Chondrocyte (in vitro differentiated cells): ENCODE data around the gene ALDH4A1. TPM values are rescaled to one million over a fixed set of nuclear protein-coding genes. Genes with fewer than 3 reads are reported as not detected.

ENCODE experiments used
- DNase-seq: peaks from one replicate; pipeline ENCODE4 v3.0.0; 2021; ENCODE audit warnings: mixed read lengths, low spot score
- H3K27ac Mint-ChIP-seq: one replicate; pipeline ENCODE4 v1.8.0; 2021; ENCODE audit warnings: mild to moderate bottlenecking, moderate library complexity, mixed read lengths; ENCODE audit not compliant: unreplicated experiment
- H3K27me3 Mint-ChIP-seq: 2 replicates; pipeline ENCODE4 v1.8.0; 2021; ENCODE audit warnings: low read depth, mixed read lengths
- H3K36me3 Mint-ChIP-seq: 2 replicates; pipeline ENCODE4 v1.8.0; 2021; ENCODE audit warnings: low read depth, mixed read lengths
- H3K4me1 Mint-ChIP-seq: 2 replicates; pipeline ENCODE4 v1.8.0; 2021; ENCODE audit warnings: low read depth, mild to moderate bottlenecking, mixed read lengths
- H3K4me3 Mint-ChIP-seq: one replicate; pipeline ENCODE4 v1.8.0; 2021; ENCODE audit warnings: mild to moderate bottlenecking, moderate library complexity, mixed read lengths; ENCODE audit not compliant: unreplicated experiment
- H3K9me3 Mint-ChIP-seq: 2 replicates; pipeline ENCODE4 v1.8.0; 2021; ENCODE audit warnings: low read depth, mixed read lengths
- CTCF ChIP-seq: fragments of 200-600 bp; sonication (generic); IDR thresholded peaks from 2 replicates; pipeline ENCODE4 v1.5.0; 2021; ENCODE audit warnings: antibody characterized with exemption, mild to moderate bottlenecking, moderate library complexity
- microRNA-seq: library from miRNA; unstranded; fragments of <30 nt; microRNA quantifications from one replicate; pipeline ENCODE4 v1.2.0, GENCODE V29; 2020; ENCODE audit warnings: borderline number of aligned reads
- total RNA-seq: library from RNA; stranded (reverse); gene quantifications from 3 replicates; pipeline ENCODE4 v1.2.1, GENCODE V29; 2021

Gene ALDH4A1
- total RNA-seq, 1 donor from 2014 or later: 14.2 TPM

DNA sequence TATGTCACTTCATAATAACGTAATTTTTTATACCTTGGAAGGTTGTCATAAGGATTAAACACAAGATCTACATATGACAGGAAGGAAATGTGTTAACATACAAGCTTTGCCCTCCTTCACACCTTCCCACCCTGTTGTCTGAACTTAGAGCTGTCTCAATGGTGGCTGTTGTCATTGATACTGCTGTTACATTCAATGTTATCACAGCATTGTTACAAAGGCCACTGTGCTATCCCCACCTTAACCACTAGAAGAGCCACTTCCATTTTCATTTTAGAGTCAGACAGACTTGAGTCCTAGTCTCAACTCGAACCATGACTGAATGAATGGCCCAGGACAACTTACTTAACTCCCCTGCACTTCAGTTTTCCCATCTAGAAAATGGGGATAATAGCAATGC is 74.1 kb downstream of the ALDH4A1 start:
- H3K27me3 Mint-ChIP-seq: peaks cover 23% of the 10 kb centered on the region
- no peaks in the 10 kb centered on the region for H3K4me1 Mint-ChIP-seq
- no peak for DNase-seq
- H3K27ac Mint-ChIP-seq: no peak overlapping the region
- no peak overlapping the region for H3K4me3 Mint-ChIP-seq
- TF ChIP-seq CTCF: no peak
- peaks cover under 1% of the 10 kb centered on the region for H3K36me3 Mint-ChIP-seq
- H3K9me3 Mint-ChIP-seq: peaks cover 5% of the 10 kb centered on the region

DNA sequence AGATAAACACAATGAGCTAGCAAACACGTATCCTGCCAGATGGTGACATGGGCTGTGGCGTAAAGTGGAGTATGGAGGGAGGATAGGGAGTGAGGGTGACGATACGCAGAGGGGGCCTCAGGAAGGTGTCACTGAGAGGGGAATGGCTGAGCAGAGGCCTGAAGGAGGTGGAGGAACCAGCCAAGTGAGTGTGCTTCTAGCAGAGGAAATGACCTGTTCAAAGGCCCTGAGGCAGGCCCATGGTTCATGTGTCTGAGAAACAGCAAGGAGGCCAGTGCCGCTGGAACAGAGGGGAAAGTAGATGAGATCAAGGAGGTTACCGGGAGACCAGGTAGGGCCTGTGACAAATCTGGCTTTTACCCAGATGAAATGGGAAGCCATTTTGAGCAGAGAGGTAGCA is 78.9 kb downstream of the ALDH4A1 start:
- DNase-seq: no peak
- peaks cover 5% of the 10 kb centered on the region for H3K9me3 Mint-ChIP-seq
- H3K27ac Mint-ChIP-seq: no peak overlapping the region
- no peak for TF ChIP-seq CTCF
- no peak overlapping the region for H3K4me3 Mint-ChIP-seq
- peaks cover 42% of the 10 kb centered on the region for H3K27me3 Mint-ChIP-seq
- no peaks in the 10 kb centered on the region for H3K4me1 Mint-ChIP-seq
- peaks cover 1% of the 10 kb centered on the region for H3K36me3 Mint-ChIP-seq

Small RNAs within 50 kb of the gene (microRNA-seq; reads per million reads assigned to microRNA genes)
- gene MIR1290 (not detected), gene MIR4695 (not detected)

Other genes with a start within 250 kb of the ALDH4A1 start
- not detected in 3 replicates for gene TAS1R2, start 42.9 kb downstream of the ALDH4A1 start, total RNA-seq
- 13.9 to 18.9 TPM (median 18.8 TPM) in 3 replicates for gene IFFO2, start 54.1 kb upstream of the ALDH4A1 start, total RNA-seq